Measurements from ENCODE around the gene RAB5IF.
"Not testable (repeated sequence)": the region's sequence is repeated elsewhere in the genome, so short reads cannot be mapped to it uniquely, and the experiment has no call there.

The RAB5IF gene

GRCh38 chr20:36631646-36632045 lies 26.1 kb downstream of the RAB5IF start:
- no peak for DNase-seq

DNA sequence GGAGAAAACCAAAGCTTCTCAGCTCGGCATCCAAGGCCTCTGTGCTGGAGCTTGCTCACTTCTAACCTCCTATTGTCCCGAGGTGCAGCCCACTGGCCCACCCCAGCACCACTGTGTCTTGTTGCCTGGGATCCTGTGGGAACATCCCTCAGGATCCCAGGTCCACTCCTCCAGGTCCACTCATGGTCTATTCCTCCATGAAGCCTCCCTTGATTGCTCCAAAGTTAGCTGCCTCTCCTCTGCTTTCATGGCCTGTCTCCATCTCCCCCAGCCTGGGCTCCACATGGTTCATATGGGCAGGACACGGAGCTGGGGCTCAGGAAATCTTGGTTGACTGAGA lies 26.5 kb downstream of the RAB5IF start:
- DNase-seq, result no peak

DNA sequence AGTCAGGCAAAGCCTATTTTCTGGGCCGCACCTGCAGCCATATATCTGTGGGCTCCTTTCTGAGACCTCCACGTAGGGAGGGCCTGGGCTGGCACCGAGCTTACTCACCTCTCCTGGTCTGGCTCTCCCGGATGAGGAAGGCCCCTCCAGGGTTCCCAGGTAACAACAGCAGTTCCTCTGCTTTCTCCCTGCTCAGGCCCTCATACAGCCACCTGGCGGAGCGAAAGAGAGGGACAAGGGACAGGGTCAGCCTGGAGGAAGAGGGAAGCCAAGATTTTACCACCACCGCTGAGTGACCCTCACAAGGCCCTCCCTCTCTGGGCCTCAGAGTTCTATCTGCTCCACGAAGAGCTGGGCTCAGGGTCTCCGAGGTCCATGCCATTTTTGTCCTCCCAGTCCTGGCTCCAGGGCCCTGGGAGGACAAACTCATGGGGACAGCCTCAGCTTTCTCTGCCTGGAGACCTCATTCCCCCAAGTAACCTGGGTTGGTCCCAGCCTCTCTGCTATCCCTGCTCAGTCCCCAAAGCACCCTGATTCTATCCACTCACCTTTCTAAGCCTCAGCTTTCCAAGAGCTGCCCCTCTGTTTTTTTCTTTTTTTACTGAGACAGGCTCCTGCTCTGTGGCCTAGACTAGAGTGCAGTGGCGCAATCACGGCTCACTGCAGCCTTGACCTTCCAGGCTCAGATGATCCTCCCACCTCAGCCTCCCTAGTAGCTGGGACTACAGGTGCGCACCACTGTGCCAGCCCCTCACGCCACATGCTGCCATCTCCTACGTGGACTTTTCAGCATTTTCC lies 27.1 kb downstream of the RAB5IF start:
- no peak for DNase-seq

- no peak for DNase-seq
These were observed 27.8 kb downstream of the RAB5IF start for GRCh38 chr20:36633285-36633772.

GRCh38 chr20:36634342-36634741 lies 28.8 kb downstream of the RAB5IF start:
- no peak for DNase-seq

DNA sequence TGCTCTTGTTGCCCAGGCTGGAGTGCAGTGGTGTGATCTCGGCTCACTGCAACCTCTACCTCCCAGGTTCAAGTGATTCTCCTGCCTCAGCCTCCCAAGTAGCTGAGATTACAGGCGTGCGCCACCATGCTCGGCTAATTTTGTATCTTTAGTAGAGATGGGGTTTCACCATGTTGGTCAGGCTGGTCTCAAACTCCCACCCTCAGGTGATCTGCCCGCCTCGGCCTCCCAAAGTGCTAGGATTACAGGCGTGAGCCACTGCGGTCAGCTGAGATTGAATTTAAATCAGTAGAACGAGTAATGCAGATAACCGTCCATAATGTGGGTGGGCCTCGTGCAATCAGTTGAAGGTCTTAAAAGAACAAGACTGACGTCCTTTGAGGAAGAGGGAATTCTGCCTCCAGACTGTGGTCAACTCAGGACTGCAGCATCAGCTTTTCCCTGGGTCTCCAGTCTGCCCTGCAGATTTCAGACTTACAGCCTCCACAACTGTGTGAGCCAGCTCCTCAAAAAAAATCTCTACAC lies 33.4 kb downstream of the RAB5IF start:
- not testable (repeated sequence) for DNase-seq

GRCh38 chr20:36641506-36641843 lies 35.9 kb downstream of the RAB5IF start:
- no peak for DNase-seq

DNA sequence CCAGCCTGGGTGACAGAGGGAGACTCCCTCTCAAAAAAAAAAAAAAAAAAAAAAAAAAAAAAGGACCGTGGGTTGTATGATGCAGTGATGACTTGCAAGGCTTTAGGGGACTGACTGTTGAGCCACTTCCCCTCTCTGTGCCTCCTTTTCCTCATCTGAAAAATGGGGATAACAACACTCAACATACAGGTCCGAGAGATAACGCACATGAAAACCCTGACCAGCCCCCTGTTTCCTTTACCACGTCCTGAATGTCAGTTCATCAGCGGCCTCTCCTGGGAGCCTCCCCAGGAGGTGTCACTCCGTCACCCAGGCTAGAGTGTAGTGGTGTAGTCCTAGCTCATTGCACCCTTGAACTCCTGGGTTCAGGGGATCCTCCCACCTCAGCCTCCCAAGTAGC lies 36.6 kb downstream of the RAB5IF start:
- no peak for DNase-seq

DNA sequence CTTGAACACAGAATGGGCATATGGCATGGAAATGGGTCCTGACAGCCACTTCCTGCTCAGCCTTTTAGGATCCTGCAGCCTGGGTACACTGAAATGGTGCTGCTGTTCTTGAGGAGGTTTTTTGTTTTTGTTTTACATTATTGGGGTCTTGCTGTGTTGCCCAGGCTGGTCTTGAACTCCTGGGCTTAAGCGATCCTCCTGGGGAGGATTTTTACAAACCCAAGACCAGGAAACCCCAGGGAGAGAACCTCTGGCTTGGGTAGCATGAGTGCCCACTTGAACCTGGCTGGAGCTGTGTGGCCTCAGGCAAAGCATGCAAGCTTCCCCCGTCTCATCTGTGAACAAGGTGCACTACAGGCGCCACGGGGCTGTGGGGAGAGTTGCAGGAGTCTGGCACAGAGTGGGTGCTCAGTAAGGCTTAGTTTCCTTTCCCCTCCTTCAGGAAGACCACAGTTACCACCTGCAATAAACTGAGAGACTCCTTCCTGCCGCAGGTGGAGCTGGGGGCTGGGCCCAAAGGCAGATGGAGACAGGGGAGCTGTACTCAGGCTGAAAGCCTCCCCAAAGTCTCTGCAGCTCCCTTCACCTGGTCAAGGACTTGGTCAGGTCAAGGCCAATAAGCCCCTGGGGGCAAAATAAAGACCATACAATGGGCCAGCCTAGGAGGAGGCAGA lies 38.6 kb downstream of the RAB5IF start:
- DNase-seq, result peak; percentile 21

GRCh38 chr20:36644706-36645095 lies 39.1 kb downstream of the RAB5IF start:
- DNase-seq, result no peak

DNA sequence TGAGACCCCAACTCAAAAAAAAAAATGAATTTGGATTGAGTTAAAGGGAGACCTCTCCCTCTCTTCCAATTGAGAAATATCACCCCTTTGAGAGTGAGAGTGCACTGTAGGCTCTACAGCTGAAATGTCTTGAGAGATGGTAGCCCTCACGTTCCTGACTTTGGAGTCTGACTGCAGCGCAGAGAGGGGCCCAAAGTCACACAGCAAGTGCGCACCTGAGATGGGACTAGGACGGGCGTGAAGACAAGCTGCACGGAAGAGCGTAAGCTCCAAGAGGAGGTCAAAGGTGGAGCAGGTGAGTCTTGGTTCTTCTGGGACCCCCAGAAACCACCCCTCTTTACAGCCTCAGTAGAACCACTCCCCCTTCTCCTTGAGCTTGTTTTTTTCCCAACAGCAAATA lies 39.8 kb downstream of the RAB5IF start:
- no peak for DNase-seq

DNA sequence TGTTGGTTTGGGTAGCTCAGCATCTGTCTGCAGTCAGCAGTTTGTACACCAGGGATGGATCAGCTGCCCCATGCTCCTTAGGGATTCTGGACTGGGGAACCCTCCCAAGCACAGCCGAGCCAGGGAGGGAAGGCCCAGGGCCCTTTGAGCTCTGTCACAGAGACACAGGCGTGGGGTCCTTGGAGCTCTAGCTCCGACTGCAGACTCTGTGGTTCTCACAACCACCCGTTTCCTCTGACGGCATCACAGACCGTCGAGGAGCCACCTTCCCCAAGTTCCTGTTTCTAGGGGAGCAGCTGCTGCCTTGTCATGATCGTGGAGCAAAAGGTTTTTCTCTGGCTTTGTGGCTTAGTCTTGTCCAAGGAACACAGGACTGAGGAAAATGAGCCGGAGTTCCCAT lies 40.4 kb downstream of the RAB5IF start, which contains the start of gene SLA2:
TSS of gene SLA2 (minus strand) at position 199 of the 400 bp plus-strand sequence. CDS start 4,861 bp downstream, outside the sequence.
- DNase-seq, result no peak

DNA sequence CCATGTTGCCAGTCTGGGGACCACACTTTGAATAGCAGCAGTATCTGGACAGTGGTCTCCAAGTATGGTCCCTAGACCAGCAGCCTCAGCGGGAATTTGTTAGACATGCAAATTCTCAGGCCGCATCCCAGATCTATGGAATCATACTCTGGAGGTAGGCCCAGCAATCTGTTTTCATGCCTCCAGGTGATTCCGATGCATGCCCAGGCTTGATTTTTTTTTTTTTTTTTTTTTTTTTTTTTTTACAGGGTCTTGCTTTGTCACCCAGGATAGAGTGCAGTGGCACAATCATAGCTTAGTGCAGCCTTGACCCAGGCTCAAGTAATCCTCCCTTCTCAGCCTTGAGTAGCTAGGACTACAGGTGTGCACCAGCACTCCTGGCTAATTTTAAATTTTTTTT lies 41.1 kb downstream of the RAB5IF start:
- no peak for DNase-seq

- DNase-seq, result no peak
These were observed 41.9 kb downstream of the RAB5IF start for GRCh38 chr20:36647196-36648121.

DNA sequence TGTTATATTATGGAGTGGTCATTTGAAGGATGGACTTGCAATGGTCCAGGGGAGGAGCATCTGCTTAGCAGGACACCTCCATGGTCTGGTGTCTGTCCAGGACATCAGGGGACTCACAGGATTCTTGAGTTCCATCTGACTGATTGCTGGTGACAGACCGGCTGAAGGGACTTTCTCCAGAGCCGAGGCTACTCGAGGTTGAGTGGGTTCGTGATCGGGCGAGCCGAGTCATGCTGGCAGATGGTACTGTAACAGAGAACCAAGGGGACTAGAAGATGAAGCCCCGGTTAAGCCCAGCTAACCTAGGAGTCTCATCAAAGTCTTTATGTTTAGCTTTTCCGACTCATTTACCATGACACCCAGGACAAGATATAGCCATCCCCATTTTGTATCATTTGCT lies 47.9 kb downstream of the RAB5IF start:
- DNase-seq, result no peak

DNA sequence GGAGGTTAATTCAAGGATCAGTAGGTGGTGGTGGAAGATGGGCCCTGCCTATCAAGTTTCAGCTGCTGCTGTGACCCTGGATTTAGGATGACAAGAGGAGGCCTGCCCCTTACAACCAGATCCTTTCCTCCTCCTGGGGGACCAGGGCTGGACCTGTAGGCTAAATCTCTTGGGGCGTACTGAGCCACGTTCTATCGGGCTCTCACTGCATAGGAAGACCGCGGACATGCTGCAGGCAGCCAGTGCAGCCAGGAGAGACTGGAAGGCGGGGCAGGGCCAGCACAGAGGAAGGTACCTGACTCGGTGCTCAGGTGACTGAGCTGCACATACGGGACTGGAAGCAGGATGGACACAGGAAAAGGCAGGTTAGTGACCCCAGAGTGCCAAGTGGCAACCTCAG lies 48.9 kb downstream of the RAB5IF start:
- no peak for DNase-seq

DNA sequence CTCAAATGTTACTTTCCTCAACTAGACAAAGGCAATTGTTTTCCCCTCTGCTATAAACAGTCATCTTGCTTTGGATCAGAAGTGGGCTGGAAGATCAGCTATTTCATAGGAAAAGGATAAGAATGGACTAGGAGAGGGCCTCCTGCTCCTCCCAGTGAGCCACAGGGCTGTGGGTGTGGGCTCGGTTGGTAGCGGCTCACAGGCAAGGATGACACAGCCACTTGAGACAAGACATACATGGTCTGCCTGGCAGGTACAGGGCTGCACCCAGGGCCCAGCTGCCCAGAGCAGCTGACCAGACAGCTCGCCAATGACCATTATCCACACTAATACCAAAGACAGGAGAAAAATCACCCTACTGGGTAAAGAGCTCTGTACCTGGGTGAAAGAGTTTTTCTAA lies 49.4 kb downstream of the RAB5IF start:
- DNase-seq, result no peak

DNA sequence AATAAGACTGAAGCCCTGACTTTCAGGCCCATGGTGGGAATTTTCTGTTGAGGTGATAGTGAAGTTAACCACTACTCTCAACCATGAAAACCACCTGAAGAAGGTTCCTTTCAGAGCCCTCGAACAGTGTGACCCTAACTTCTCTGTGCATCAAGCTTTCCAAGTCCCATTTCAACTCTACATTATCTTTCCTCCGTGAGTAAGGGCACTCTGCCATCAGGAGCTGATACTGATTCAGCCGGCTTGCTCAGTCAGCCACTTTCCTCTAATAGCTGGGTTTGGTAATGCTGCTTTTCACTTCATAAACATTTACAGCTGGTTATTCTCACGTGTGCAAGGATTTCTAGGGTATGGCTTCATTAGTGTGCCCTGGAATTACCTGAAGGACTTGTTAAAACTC lies 51.2 kb downstream of the RAB5IF start:
- no peak for DNase-seq

DNA sequence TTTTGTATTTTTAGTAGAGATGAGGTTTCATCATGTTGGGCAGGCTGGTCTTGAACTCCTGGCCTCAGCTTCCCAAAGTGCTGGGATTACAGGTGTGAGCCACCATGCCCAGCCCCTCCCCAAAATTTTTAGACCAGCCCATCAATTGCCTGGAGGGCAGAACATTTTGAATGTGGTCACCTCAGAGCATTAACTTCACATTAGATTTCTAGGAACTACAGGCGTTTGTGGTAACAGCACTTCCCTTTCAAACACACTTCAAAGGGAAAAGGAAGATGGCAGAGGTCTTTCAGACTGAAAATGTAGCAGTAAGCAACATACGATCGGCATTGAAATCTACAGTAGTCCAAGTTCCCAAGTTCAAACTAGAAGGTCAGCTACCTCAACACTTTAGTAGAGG lies 52.7 kb downstream of the RAB5IF start:
- DNase-seq, result no peak

Data from NCI-H345 (cell line).